Upper lobe of right lung (tissue), 1 donor: ENCODE measurements around the gene ARID4B. TPM values are rescaled to one million over a fixed set of nuclear protein-coding genes. Genes with fewer than 3 reads are reported as not detected.

Experiments used
- ATAC-seq: fragments of 200-7000 bp; cut with Tn5 transposase; one replicate; pipeline ENCODE4 v1.9.1; 2020; ENCODE audit warnings: mild to moderate bottlenecking, moderate library complexity
- DNase-seq: peaks from one replicate; pipeline ENCODE4 v3.0.0-alpha.2; 2020
- H3K27ac ChIP-seq: fragments of 200-600 bp; one replicate; pipeline ENCODE4 v1.8.0; 2022
- H3K27me3 ChIP-seq: fragments of 200-600 bp; one replicate; pipeline ENCODE4 v1.8.0; 2022; ENCODE audit warnings: mild to moderate bottlenecking
- H3K36me3 ChIP-seq: fragments of 200-600 bp; one replicate; pipeline ENCODE4 v1.8.0; 2022
- H3K4me1 ChIP-seq: fragments of 200-600 bp; one replicate; pipeline ENCODE4 v1.8.0; 2022
- H3K4me3 ChIP-seq: fragments of 200-600 bp; one replicate; pipeline ENCODE4 v1.8.0; 2022; ENCODE audit warnings: mild to moderate bottlenecking
- H3K9me3 ChIP-seq: fragments of 200-600 bp; one replicate; pipeline ENCODE4 v1.8.0; 2022
- intact Hi-C: fragments of 100-400 bp; cut with DNase I; formaldehyde crosslinking; loops from one replicate; pipeline ENCODE4 v1.11.0; 2022
- total RNA-seq: library from RNA; stranded (reverse); fragmentation: NEBNext Ultra II Directional; extraction: Animal tissue kit (Norgen Biotek cat#: 25700); gene quantifications from one replicate; pipeline ENCODE4 v1.2.1, GENCODE V29; 2021
- TF ChIP-seq, protein P1 (sequence below): fragments of 200-600 bp; IDR thresholded peaks from one replicate; pipeline ENCODE4 v1.8.0; 2022; ENCODE audit warnings: antibody characterized with exemption
- donor health status: DM: no; HTN: yes; CAD: no; lungs with severe emphysema.

Gene ARID4B
- total RNA-seq, 1 donor from 2014 or later: 38.7 TPM

DNA sequence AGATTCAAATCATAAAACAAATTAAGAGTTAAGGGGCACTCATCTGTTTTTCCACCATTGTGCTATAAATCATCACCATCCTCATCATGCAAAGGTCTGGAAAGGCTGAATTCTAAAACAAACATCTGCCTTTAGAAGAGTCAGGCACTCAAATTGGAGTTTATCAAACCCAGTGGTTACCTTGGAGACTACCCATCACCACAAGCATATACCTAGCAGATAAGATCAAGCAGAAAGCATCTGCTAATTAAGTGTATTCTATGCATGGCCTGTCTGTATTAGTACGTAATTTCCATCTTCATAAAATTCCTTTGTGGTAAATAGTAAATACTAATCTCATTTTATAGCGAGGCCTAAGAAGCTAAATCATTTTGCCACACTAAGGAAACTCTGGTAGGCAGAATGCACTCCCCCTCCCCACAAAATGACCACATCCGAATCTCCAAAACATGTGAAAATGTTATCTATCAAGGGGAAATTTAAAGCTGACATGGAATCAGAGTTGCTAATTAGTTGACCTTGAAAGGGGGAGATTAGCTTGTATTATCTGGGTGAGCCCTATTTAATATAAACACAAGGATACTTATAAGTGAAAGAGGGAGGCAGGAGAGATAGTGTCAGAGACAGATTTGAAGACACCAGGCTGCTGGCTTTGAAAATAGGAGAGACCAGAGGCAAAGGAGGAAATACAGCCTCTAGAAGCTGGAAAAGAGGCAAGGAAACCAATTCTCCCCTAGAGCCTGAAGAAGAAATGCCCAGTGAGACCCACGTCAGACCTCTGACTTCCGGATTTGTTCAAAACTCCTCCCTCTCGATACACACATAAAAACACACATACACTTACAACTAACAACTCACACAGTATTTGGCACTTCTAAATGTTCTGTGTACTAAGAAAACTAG lies 23.2 kb downstream of the ARID4B start:
- no peaks in the 10 kb centered on the region for H3K9me3 ChIP-seq
- TF ChIP-seq, protein P1, sequence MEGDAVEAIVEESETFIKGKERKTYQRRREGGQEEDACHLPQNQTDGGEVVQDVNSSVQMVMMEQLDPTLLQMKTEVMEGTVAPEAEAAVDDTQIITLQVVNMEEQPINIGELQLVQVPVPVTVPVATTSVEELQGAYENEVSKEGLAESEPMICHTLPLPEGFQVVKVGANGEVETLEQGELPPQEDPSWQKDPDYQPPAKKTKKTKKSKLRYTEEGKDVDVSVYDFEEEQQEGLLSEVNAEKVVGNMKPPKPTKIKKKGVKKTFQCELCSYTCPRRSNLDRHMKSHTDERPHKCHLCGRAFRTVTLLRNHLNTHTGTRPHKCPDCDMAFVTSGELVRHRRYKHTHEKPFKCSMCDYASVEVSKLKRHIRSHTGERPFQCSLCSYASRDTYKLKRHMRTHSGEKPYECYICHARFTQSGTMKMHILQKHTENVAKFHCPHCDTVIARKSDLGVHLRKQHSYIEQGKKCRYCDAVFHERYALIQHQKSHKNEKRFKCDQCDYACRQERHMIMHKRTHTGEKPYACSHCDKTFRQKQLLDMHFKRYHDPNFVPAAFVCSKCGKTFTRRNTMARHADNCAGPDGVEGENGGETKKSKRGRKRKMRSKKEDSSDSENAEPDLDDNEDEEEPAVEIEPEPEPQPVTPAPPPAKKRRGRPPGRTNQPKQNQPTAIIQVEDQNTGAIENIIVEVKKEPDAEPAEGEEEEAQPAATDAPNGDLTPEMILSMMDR: no peak
- H3K4me1 ChIP-seq: peaks cover 28% of the 10 kb centered on the region
- no peak overlapping the region for H3K4me3 ChIP-seq
- no peak for DNase-seq
- ATAC-seq: peak; percentile 53
- intact Hi-C loops: no loop called here
- H3K27ac ChIP-seq: no peak overlapping the region
- H3K27me3 ChIP-seq: no peaks in the 10 kb centered on the region
- H3K36me3 ChIP-seq: no peaks in the 10 kb centered on the region

DNA sequence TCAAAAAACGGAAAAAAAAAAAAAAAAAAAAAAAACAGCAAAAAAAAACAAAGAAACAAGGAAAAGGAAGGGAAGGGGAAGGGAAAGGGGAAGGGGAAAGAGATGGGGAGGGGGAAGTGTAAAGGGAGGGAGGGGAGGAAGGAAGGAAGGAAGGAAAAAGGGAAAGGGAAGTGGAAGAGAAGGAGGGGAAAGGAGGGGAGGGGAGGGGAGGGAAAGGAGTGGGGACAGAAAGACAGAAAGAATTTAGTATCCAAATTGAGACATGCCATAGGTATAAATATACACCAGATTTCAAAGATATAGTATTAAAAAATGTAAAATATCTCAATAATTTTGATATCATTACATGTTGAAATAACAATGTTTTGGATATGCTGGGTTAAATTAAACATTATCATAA lies 25.8 kb downstream of the ARID4B start:
- peaks cover 36% of the 10 kb centered on the region for H3K4me1 ChIP-seq
- no peak overlapping the region for H3K4me3 ChIP-seq
- DNase-seq (no peak), ATAC-seq (no peak)
- no peaks in the 10 kb centered on the region for H3K9me3 ChIP-seq
- intact Hi-C loops: no loop called here
- H3K27ac ChIP-seq: no peak overlapping the region
- TF ChIP-seq, protein P1: no peak
- H3K36me3 ChIP-seq: no peaks in the 10 kb centered on the region
- no peaks in the 10 kb centered on the region for H3K27me3 ChIP-seq

DNA sequence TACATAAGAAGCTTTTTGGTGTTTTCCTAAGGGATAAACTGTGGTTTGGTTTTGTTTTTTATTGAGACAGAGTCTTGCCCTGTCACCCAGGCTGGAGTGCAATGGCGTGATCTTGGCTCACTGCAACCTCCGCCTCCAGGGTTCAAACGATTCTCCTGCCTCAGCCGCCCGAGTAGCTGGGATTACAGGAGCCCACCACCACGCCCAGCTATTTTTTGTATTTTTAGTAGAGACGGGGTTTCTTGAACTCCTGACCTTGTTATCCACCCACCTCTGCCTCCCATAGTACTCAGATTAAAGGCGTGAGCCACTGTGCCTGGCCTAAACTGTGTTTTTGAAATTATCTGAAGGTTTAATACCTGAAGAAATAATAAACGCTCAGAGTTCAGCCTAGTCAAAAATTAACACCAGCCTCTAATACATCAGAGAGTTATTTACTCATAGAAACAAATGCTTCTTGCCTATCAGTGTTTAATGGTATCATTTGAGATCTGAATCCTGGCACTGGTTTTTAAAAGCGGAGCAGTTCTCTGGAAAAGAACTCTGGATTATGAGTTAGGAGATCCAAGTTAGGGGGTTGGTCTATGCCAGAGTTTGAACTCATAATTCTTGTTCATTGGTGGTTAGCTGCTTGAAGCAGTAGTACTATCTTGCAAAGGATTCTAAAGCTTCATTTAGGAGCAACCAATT lies 28.7 kb downstream of the ARID4B start:
- no peaks in the 10 kb centered on the region for H3K36me3 ChIP-seq
- DNase-seq (no peak), ATAC-seq (no peak)
- TF ChIP-seq, protein P1: no peak
- H3K4me3 ChIP-seq: no peak overlapping the region
- H3K27me3 ChIP-seq: no peaks in the 10 kb centered on the region
- intact Hi-C loops: no loop called here
- H3K4me1 ChIP-seq: peaks cover 18% of the 10 kb centered on the region
- no peaks in the 10 kb centered on the region for H3K9me3 ChIP-seq
- H3K27ac ChIP-seq: no peak overlapping the region

DNA sequence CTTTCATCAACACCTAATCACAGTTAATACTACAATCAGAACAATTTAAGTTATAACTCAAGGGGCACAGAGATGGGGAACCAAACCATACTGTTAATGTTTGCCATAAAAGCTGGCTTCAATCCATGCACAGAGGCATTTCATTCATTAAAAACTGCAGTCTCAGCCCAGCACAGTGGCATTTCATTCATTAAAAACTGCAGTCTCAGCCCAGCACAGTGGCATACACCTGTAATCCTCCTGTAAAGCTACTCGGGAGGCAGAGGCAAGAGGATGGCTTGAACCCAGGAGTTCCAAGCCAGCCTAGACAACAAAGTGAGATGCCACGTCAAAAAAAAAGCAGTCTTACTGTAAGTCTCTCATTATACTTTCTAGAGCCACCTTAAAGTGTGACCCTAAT lies 29.2 kb downstream of the ARID4B start:
- peaks cover 15% of the 10 kb centered on the region for H3K4me1 ChIP-seq
- H3K27ac ChIP-seq: no peak overlapping the region

DNA sequence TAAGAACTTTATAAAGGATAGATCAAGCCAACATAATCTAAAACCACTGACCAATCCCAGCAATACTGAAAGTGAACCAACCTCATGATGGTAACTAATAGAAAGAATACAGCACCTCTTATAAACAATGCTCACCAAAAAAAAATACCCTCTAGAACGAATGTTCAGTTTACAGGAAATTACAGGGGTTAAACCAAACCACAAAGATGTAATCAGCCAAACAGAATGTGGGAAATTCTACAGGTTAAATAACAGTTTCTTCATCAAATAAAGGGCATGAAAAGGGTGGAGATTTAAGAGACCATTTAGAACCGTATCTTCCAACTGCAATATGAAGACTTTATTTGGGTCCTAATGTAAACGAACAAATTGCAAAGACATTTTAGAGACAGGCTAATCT lies 30.4 kb downstream of the ARID4B start:
- intact Hi-C loops: no loop called here
- no peak for DNase-seq
- H3K27me3 ChIP-seq: no peaks in the 10 kb centered on the region
- no peaks in the 10 kb centered on the region for H3K36me3 ChIP-seq
- H3K9me3 ChIP-seq: no peaks in the 10 kb centered on the region
- no peak overlapping the region for H3K27ac ChIP-seq
- no peak for ATAC-seq
- no peak overlapping the region for H3K4me3 ChIP-seq
- TF ChIP-seq, protein P1: no peak
- peaks cover 12% of the 10 kb centered on the region for H3K4me1 ChIP-seq

More for the DNA sequence above, 29.2 kb downstream of the ARID4B start:
- Histone ChIP-seq H3K4me3 (no peak overlapping the region), H3K36me3 (no peaks in the 10 kb centered on the region), H3K27me3 (no peaks in the 10 kb centered on the region), H3K9me3 (no peaks in the 10 kb centered on the region)
- TF ChIP-seq, protein P1: no peak
- intact Hi-C loops: no loop called here
- DNase-seq (no peak), ATAC-seq (no peak)
